ENCODE measurements around the gene PDLIM5. TPM values are rescaled to one million over a fixed set of nuclear protein-coding genes. Genes with fewer than 3 reads are reported as not detected.

Gene PDLIM5
- total and polyA plus RNA-seq, 4 donors: 20.4 to 93.4 (median 59.8) TPM

DNA sequence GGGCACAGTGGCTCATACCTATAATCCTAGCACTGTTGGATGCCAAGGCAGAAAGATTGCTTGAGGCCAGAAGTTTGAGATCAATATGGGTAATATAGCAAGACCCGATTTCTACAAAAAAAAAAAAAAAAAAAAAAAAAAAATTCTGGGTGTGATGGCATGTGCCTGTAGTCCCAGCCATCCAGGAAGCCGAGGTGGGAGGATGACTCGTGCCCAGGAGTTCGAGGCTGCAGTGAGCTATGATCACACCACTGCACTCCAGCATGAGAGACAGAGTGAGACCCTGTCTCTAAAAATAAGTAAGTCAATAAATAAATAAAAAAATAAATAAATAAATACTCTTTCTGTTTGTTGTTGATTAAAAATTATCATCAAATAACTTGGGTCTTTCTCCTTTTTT is 243.6 kb downstream of the PDLIM5 start:
- Histone ChIP-seq H3K27ac (ENCODE audit: low read depth in 1 of 2, low read length in 1 of 2) (no peak overlapping the region), H3K9ac (ENCODE audit: insufficient read depth in 1 of 2, low read length in 2 of 2) (no peak overlapping the region), H3K27me3 (ENCODE audit: control insufficient read depth in 3 of 3, insufficient read depth in 3 of 3, low read length in 2 of 3) (no peaks in the 10 kb centered on the region), H3K4me1 (ENCODE audit: control insufficient read depth in 5 of 5, insufficient read depth in 5 of 5, low read length in 5 of 5) (no peaks in the 10 kb centered on the region), H3K36me3 (ENCODE audit: control insufficient read depth in 4 of 4, insufficient read depth in 4 of 4, low read length in 4 of 4) (no peaks in the 10 kb centered on the region), H3K4me3 (no peak overlapping the region), H3K9me3 (ENCODE audit: control insufficient read depth in 4 of 4, insufficient read depth in 3 of 4, low read length in 3 of 4) (no peaks in the 10 kb centered on the region)
- WGBS, 2 donors: 76 to 81% methylated on average over 4 of the region's 4 CpGs
- TF ChIP-seq, protein P1, sequence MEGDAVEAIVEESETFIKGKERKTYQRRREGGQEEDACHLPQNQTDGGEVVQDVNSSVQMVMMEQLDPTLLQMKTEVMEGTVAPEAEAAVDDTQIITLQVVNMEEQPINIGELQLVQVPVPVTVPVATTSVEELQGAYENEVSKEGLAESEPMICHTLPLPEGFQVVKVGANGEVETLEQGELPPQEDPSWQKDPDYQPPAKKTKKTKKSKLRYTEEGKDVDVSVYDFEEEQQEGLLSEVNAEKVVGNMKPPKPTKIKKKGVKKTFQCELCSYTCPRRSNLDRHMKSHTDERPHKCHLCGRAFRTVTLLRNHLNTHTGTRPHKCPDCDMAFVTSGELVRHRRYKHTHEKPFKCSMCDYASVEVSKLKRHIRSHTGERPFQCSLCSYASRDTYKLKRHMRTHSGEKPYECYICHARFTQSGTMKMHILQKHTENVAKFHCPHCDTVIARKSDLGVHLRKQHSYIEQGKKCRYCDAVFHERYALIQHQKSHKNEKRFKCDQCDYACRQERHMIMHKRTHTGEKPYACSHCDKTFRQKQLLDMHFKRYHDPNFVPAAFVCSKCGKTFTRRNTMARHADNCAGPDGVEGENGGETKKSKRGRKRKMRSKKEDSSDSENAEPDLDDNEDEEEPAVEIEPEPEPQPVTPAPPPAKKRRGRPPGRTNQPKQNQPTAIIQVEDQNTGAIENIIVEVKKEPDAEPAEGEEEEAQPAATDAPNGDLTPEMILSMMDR (IDR thresholded peaks at IDR 0.05; ENCODE audit: control extremely low read depth, extremely low read depth): no peak
- DNase-seq (no peak), ATAC-seq (ENCODE audit: insufficient read depth, low FRiP score) (no peak)

DNA sequence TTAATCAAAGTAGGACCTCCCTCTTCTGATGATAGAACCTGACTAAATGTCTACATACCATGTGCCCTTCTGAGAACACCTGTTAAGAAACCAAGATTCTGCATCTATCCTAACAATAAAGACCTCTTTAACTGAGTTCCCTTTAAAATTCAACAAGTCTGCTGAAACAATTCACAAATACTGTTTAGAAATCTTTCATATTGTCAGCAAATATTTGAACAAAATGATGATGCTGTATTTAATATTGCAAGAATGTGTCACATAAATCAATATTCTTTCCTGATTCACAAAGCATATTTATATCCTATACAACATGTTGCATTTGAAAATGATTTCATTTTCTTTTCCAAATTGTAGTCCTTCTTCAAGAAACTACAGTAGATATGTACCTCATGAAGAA is 246.4 kb downstream of the PDLIM5 start:
- H3K4me1 ChIP-seq (ENCODE audit: control insufficient read depth in 5 of 5, insufficient read depth in 5 of 5, low read length in 5 of 5): no peaks in the 10 kb centered on the region
- H3K27me3 ChIP-seq (ENCODE audit: control insufficient read depth in 3 of 3, insufficient read depth in 3 of 3, low read length in 2 of 3): no peaks in the 10 kb centered on the region
- DNase-seq: no peak
- H3K9ac ChIP-seq (ENCODE audit: insufficient read depth in 1 of 2, low read length in 2 of 2): no peak overlapping the region
- ATAC-seq (ENCODE audit: insufficient read depth, low FRiP score): no peak
- H3K36me3 ChIP-seq (ENCODE audit: control insufficient read depth in 4 of 4, insufficient read depth in 4 of 4, low read length in 4 of 4): no peaks in the 10 kb centered on the region
- no peak overlapping the region for H3K27ac ChIP-seq (ENCODE audit: low read depth in 1 of 2, low read length in 1 of 2)
- TF ChIP-seq, protein P1 (IDR thresholded peaks at IDR 0.05; ENCODE audit: control extremely low read depth, extremely low read depth): no peak
- H3K4me3 ChIP-seq: no peak overlapping the region
- H3K9me3 ChIP-seq (ENCODE audit: control insufficient read depth in 4 of 4, insufficient read depth in 3 of 4, low read length in 3 of 4): no peaks in the 10 kb centered on the region

DNA sequence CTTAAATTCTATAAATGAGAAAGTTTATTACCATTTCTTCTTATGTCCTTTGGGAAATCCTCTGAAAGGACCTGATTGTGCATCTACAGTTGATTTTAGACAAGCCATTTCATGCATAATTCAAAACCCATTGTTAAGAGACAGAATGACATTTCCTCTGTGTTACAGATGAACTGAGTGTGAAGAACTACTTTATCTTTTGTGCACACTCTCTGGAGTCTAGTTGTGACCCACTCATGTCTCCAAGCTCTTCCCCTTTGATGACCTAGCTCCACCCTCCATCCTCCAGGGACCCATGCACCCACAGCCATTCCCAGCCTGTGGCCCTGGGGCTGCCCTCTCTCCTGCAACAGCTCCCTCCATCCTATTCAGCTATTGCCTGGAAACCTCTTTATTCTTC is 248.6 kb downstream of the PDLIM5 start:
- no peaks in the 10 kb centered on the region for H3K9me3 ChIP-seq (ENCODE audit: control insufficient read depth in 4 of 4, insufficient read depth in 3 of 4, low read length in 3 of 4)
- TF ChIP-seq, protein P1 (IDR thresholded peaks at IDR 0.05; ENCODE audit: control extremely low read depth, extremely low read depth): no peak

DNA sequence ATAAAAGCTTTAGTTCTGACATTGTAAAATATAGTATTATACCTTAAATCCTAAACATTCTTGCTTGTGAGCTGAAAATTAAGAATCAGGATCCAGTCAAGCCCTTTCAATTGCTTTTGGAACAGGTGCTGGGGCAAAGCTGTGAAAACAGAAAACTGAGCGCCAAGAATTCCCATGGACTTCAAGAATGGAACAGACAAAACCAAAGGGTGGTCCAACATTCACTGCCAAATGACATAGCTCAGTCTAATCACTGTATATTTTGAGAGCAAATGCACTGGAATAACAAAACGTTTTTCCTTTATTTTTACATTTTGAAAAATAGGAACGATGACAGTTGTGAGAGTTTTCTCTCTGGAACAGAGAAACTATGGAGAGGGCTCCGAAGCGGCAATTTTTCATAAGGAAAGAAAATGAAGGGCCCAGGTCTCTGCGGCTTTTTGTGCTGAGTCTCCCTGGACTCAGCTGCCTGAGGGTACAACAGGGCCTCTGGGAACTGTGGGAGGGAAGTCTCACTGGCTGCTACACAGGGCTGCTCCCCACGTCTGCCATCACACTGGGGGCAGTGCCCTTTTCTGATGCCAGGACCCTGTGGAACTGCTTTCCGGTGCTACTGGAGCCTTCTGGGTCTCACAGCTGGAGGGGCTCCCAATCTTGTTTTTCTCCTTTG is 250.0 kb downstream of the PDLIM5 start:
- no peak for DNase-seq
- Histone ChIP-seq H3K27me3 (ENCODE audit: control insufficient read depth in 3 of 3, insufficient read depth in 3 of 3, low read length in 2 of 3) (no peaks in the 10 kb centered on the region), H3K4me1 (ENCODE audit: control insufficient read depth in 5 of 5, insufficient read depth in 5 of 5, low read length in 5 of 5) (no peaks in the 10 kb centered on the region), H3K36me3 (ENCODE audit: control insufficient read depth in 4 of 4, insufficient read depth in 4 of 4, low read length in 4 of 4) (no peaks in the 10 kb centered on the region), H3K4me3 (no peak overlapping the region), H3K9ac (ENCODE audit: insufficient read depth in 1 of 2, low read length in 2 of 2) (no peak overlapping the region), H3K9me3 (ENCODE audit: control insufficient read depth in 4 of 4, insufficient read depth in 3 of 4, low read length in 3 of 4) (no peaks in the 10 kb centered on the region), H3K27ac (ENCODE audit: low read depth in 1 of 2, low read length in 1 of 2) (no peak overlapping the region)
- 79 to 81% methylated on average over 8 of the region's 8 CpGs for WGBS, 2 donors
- TF ChIP-seq, protein P1 (IDR thresholded peaks at IDR 0.05; ENCODE audit: control extremely low read depth, extremely low read depth): no peak
- ATAC-seq (ENCODE audit: insufficient read depth, low FRiP score): no peak

More for the DNA sequence above, 248.6 kb downstream of the PDLIM5 start:
- H3K4me1 ChIP-seq (ENCODE audit: control insufficient read depth in 5 of 5, insufficient read depth in 5 of 5, low read length in 5 of 5): no peaks in the 10 kb centered on the region
- H3K27me3 ChIP-seq (ENCODE audit: control insufficient read depth in 3 of 3, insufficient read depth in 3 of 3, low read length in 2 of 3): no peaks in the 10 kb centered on the region
- DNase-seq: no peak
- no peak for ATAC-seq (ENCODE audit: insufficient read depth, low FRiP score)
- no peaks in the 10 kb centered on the region for H3K36me3 ChIP-seq (ENCODE audit: control insufficient read depth in 4 of 4, insufficient read depth in 4 of 4, low read length in 4 of 4)
- H3K27ac ChIP-seq (ENCODE audit: low read depth in 1 of 2, low read length in 1 of 2): no peak overlapping the region
- no peak overlapping the region for H3K9ac ChIP-seq (ENCODE audit: insufficient read depth in 1 of 2, low read length in 2 of 2)
- no peak overlapping the region for H3K4me3 ChIP-seq

Measured in lung (tissue), 12 donors.